ENCODE results near the gene KCNJ14.

The KCNJ14 gene

GRCh38 chr19:48450863-48451262 is 4.5 kb upstream of the KCNJ14 start:
- H2BK5ac ChIP-seq (ENCODE audit: low read depth, low read length, poor library complexity), result no peak overlapping the region
- no peak overlapping the region for H3K23ac ChIP-seq (ENCODE audit: low read length)
- peaks cover 2% of the 10 kb centered on the region for H3K9me3 ChIP-seq (ENCODE audit: insufficient read depth, low read depth, low read length)
- H4K12ac ChIP-seq (ENCODE audit: low read depth, low read length), result no peak overlapping the region
- no peak overlapping the region for H4K91ac ChIP-seq (ENCODE audit: low read depth, low read length)
- no peak overlapping the region for H3K4me2 ChIP-seq (ENCODE audit: low read length)
- H3K79me2 ChIP-seq (ENCODE audit: control insufficient read depth, insufficient read depth, low read length, poor library complexity), result peaks cover 2% of the 10 kb centered on the region
- no peak overlapping the region for H2BK12ac ChIP-seq (ENCODE audit: low read length)
- no peak overlapping the region for H2BK120ac ChIP-seq (ENCODE audit: insufficient read depth, low read length, poor library complexity)
- peaks cover 74 to 75% of the 10 kb centered on the region in 2 experiments for H3K36me3 ChIP-seq (ENCODE audit: control insufficient read depth in 1 of 2, insufficient read depth in 2 of 2, low read length in 2 of 2)
- no peak overlapping the region for H3K4ac ChIP-seq (ENCODE audit: low read depth, low read length)
- no peak overlapping the region for H3K9ac ChIP-seq (ENCODE audit: low read length)
- no peak overlapping the region for H2AK5ac ChIP-seq (ENCODE audit: low read length)
- H3K4me3 ChIP-seq (ENCODE audit: low read depth, low read length), result no peak overlapping the region
- H4K8ac ChIP-seq (ENCODE audit: low read depth, low read length), result no peak overlapping the region
- no peak overlapping the region for H3K27ac ChIP-seq (ENCODE audit: low read depth, low read length)
- H3K14ac ChIP-seq (ENCODE audit: low read length), result no peak overlapping the region
- WGBS (ENCODE audit: extremely low coverage, insufficient coverage, insufficient read length), result no CpG with 5 or more reads among the region's 15 CpGs
- H3K18ac ChIP-seq (ENCODE audit: low read length), result no peak overlapping the region
- H3K27me3 ChIP-seq (ENCODE audit: insufficient read depth, low read length), result no peaks in the 10 kb centered on the region
- peaks cover 3 to 4% of the 10 kb centered on the region in 2 experiments for H3K4me1 ChIP-seq (ENCODE audit: control insufficient read depth in 1 of 2, insufficient read depth in 2 of 2, low read length in 2 of 2)
- DNase-seq, result no peak
- peaks cover 4% of the 10 kb centered on the region for H3K79me1 ChIP-seq (ENCODE audit: low read length)
- no peak overlapping the region for H2AFZ ChIP-seq (ENCODE audit: insufficient read depth, low read length, poor library complexity)

- Histone ChIP-seq H2BK120ac (ENCODE audit: insufficient read depth, low read length, poor library complexity) (no peak overlapping the region), H4K12ac (ENCODE audit: low read depth, low read length) (no peak overlapping the region), H3K27ac (ENCODE audit: low read depth, low read length) (no peak overlapping the region), H4K8ac (ENCODE audit: low read depth, low read length) (no peak overlapping the region), H3K18ac (ENCODE audit: low read length) (no peak overlapping the region), H3K4me2 (ENCODE audit: low read length) (no peak overlapping the region), H2AK5ac (ENCODE audit: low read length) (no peak overlapping the region), H3K79me1 (ENCODE audit: low read length) (no peaks in the 10 kb centered on the region), H3K79me2 (ENCODE audit: control insufficient read depth, insufficient read depth, low read length, poor library complexity) (no peaks in the 10 kb centered on the region), H2BK12ac (ENCODE audit: low read length) (no peak overlapping the region), H3K9me3 (ENCODE audit: insufficient read depth, low read depth, low read length) (peaks cover 2% of the 10 kb centered on the region), H3K9ac (ENCODE audit: low read length) (no peak overlapping the region), H3K27me3 (ENCODE audit: insufficient read depth, low read length) (no peaks in the 10 kb centered on the region), H3K23ac (ENCODE audit: low read length) (no peak overlapping the region), H3K4me3 (ENCODE audit: low read depth, low read length) (no peak overlapping the region), H4K91ac (ENCODE audit: low read depth, low read length) (no peak overlapping the region), H3K36me3 (ENCODE audit: control insufficient read depth in 1 of 2, insufficient read depth in 2 of 2, low read length in 2 of 2) (peaks cover 80 to 82% of the 10 kb centered on the region in 2 experiments), H2AFZ (ENCODE audit: insufficient read depth, low read length, poor library complexity) (no peak overlapping the region), H3K4ac (ENCODE audit: low read depth, low read length) (no peak overlapping the region), H3K14ac (ENCODE audit: low read length) (no peak overlapping the region), H3K4me1 (ENCODE audit: control insufficient read depth in 1 of 2, insufficient read depth in 2 of 2, low read length in 2 of 2) (peaks cover under 1% of the 10 kb centered on the region in 2 experiments), H2BK5ac (ENCODE audit: low read depth, low read length, poor library complexity) (no peak overlapping the region)
- WGBS (ENCODE audit: extremely low coverage, insufficient coverage, insufficient read length), result no CpG with 5 or more reads among the region's 12 CpGs
- DNase-seq, result no peak
These were observed 3.8 kb upstream of the KCNJ14 start for GRCh38 chr19:48451624-48452023.

- Histone ChIP-seq H3K27me3 (ENCODE audit: insufficient read depth, low read length) (no peaks in the 10 kb centered on the region), H2BK12ac (ENCODE audit: low read length) (no peak overlapping the region), H3K18ac (ENCODE audit: low read length) (no peak overlapping the region), H3K27ac (ENCODE audit: low read depth, low read length) (no peak overlapping the region), H4K12ac (ENCODE audit: low read depth, low read length) (no peak overlapping the region), H2AK5ac (ENCODE audit: low read length) (no peak overlapping the region), H3K4me3 (ENCODE audit: low read depth, low read length) (no peak overlapping the region), H3K9me3 (ENCODE audit: insufficient read depth, low read depth, low read length) (peaks cover 2% of the 10 kb centered on the region), H3K23ac (ENCODE audit: low read length) (no peak overlapping the region), H3K36me3 (ENCODE audit: control insufficient read depth in 1 of 2, insufficient read depth in 2 of 2, low read length in 2 of 2) (peaks cover 76 to 78% of the 10 kb centered on the region in 2 experiments), H4K8ac (ENCODE audit: low read depth, low read length) (no peak overlapping the region), H3K4ac (ENCODE audit: low read depth, low read length) (no peak overlapping the region), H3K14ac (ENCODE audit: low read length) (no peak overlapping the region), H3K4me2 (ENCODE audit: low read length) (no peak overlapping the region), H3K9ac (ENCODE audit: low read length) (no peak overlapping the region), H2AFZ (ENCODE audit: insufficient read depth, low read length, poor library complexity) (no peak overlapping the region), H3K79me2 (ENCODE audit: control insufficient read depth, insufficient read depth, low read length, poor library complexity) (no peaks in the 10 kb centered on the region), H4K91ac (ENCODE audit: low read depth, low read length) (no peak overlapping the region), H2BK5ac (ENCODE audit: low read depth, low read length, poor library complexity) (no peak overlapping the region), H3K4me1 (ENCODE audit: control insufficient read depth in 1 of 2, insufficient read depth in 2 of 2, low read length in 2 of 2) (no peaks in the 10 kb centered on the region), H3K79me1 (ENCODE audit: low read length) (no peaks in the 10 kb centered on the region), H2BK120ac (ENCODE audit: insufficient read depth, low read length, poor library complexity) (no peak overlapping the region)
- no peak for DNase-seq
- no CpG with 5 or more reads among the region's 33 CpGs for WGBS (ENCODE audit: extremely low coverage, insufficient coverage, insufficient read length)
These were observed 2.8 kb upstream of the KCNJ14 start for GRCh38 chr19:48452289-48453190.

- Histone ChIP-seq H2BK5ac (ENCODE audit: low read depth, low read length, poor library complexity) (no peak overlapping the region), H3K36me3 (ENCODE audit: control insufficient read depth in 1 of 2, insufficient read depth in 2 of 2, low read length in 2 of 2) (peaks cover 68 to 69% of the 10 kb centered on the region in 2 experiments), H3K27ac (ENCODE audit: low read depth, low read length) (no peak overlapping the region), H3K79me1 (ENCODE audit: low read length) (no peaks in the 10 kb centered on the region), H3K18ac (ENCODE audit: low read length) (no peak overlapping the region), H4K91ac (ENCODE audit: low read depth, low read length) (no peak overlapping the region), H3K4me3 (ENCODE audit: low read depth, low read length) (no peak overlapping the region), H3K23ac (ENCODE audit: low read length) (no peak overlapping the region), H2BK120ac (ENCODE audit: insufficient read depth, low read length, poor library complexity) (no peak overlapping the region), H3K79me2 (ENCODE audit: control insufficient read depth, insufficient read depth, low read length, poor library complexity) (no peaks in the 10 kb centered on the region), H3K4me1 (ENCODE audit: control insufficient read depth in 1 of 2, insufficient read depth in 2 of 2, low read length in 2 of 2) (no peaks in the 10 kb centered on the region), H3K9ac (ENCODE audit: low read length) (no peak overlapping the region), H3K9me3 (ENCODE audit: insufficient read depth, low read depth, low read length) (peaks cover 2% of the 10 kb centered on the region), H3K27me3 (ENCODE audit: insufficient read depth, low read length) (no peaks in the 10 kb centered on the region), H2BK12ac (ENCODE audit: low read length) (no peak overlapping the region), H4K12ac (ENCODE audit: low read depth, low read length) (no peak overlapping the region), H4K8ac (ENCODE audit: low read depth, low read length) (no peak overlapping the region), H2AFZ (ENCODE audit: insufficient read depth, low read length, poor library complexity) (no peak overlapping the region), H3K4me2 (ENCODE audit: low read length) (no peak overlapping the region), H3K4ac (ENCODE audit: low read depth, low read length) (no peak overlapping the region), H2AK5ac (ENCODE audit: low read length) (no peak overlapping the region), H3K14ac (ENCODE audit: low read length) (no peak overlapping the region)
- no CpG with 5 or more reads among the region's 22 CpGs for WGBS (ENCODE audit: extremely low coverage, insufficient coverage, insufficient read length)
- no peak for DNase-seq
These were observed 1.1 kb upstream of the KCNJ14 start for GRCh38 chr19:48454150-48454730.

Measured in trophoblast cell (in vitro differentiated cells and primary cell).